HG03439 (cell line): ENCODE data around the gene GARNL3.

Source experiments
- ATAC-seq: cut with Tn5 transposase; IDR thresholded peaks from one replicate; pipeline ENCODE4 v1.9.1; 2021; ENCODE audit warnings: mild to moderate bottlenecking, moderate library complexity; ENCODE audit not compliant: unreplicated experiment

Gene GARNL3

GRCh38 chr9:127382541-127382940 lies 118.0 kb downstream of the GARNL3 start:
- no peak for ATAC-seq

GRCh38 chr9:127384016-127384730 lies 119.6 kb downstream of the GARNL3 start:
- ATAC-seq = no peak

GRCh38 chr9:127384901-127385300 lies 120.3 kb downstream of the GARNL3 start:
- ATAC-seq = no peak

- ATAC-seq = no peak
These were observed 121.7 kb downstream of the GARNL3 start for GRCh38 chr9:127386249-127386648.

DNA sequence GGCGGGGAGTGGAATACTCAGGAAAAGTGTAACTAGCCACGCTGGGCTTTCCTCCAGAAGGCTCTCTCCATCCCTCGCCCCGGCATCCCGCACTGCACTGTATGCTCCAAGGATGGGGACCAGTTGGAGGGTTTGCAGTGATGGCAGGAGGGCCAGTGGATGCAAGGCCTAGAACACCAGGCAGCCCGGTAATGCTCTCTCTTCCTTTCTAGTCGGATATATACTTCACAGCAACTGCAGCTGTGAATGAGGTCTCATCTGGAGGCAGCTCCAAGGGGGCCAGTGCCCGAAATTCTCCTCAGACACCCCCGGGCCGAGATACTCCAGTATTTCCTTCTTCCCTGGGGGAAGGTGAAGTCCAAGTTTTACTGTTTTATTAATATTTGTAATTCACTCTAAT lies 122.4 kb downstream of the GARNL3 start:
- ATAC-seq = no peak

DNA sequence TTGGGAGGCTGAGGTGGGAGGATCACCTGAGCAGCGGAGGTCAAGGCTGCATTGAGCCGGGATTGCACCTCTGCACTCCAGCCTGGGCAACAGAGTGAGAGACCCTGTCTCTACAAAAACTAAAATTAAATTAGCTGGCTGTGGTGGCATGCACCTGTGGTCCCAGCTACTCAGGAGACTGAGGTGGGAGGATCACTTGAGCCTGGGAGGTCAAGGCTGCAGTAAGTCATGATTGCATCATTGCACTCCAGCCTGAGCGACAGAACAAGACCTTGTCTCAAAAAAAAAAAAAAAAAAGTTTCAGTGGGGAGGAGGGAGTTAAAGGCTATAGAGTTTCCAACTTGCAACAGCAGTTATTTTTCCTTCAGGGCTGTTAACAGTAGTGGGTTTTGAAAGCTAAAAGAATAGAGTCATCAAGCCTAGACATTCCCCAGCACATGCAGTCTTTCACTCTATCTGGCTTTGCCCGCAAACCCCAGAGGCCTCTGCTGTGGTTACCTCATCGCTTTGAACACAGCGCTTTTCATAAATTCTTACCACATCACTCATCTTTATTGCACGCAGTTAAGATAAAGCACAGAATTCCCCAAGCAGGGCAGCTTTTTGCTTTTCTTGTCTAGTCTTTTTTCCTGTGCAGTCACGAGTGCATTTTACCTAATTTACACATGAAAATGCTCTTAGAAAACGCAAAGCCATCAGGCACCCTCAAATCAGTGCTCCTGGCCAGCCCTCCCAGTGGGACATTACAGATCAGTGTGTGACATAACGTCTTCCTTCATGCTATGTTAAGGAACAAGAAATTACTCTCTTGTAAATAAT lies 123.7 kb downstream of the GARNL3 start:
- ATAC-seq = peak; percentile 79

DNA sequence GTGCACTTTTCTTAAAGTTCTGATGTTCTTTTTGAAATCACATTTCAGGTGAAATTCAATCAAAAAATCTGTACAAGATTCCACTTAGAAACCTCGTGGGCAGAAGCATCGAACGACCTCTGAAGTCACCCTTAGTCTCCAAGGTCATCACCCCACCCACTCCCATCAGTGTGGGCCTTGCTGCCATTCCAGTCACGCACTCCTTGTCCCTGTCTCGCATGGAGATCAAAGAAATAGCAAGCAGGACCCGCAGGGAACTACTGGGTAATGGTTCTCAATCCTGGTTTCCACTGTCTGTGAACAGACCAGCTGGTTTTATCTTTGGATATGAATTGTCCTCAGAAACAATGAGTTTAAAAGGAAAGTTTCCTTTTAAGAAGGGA lies 124.3 kb downstream of the GARNL3 start:
- ATAC-seq = no peak

DNA sequence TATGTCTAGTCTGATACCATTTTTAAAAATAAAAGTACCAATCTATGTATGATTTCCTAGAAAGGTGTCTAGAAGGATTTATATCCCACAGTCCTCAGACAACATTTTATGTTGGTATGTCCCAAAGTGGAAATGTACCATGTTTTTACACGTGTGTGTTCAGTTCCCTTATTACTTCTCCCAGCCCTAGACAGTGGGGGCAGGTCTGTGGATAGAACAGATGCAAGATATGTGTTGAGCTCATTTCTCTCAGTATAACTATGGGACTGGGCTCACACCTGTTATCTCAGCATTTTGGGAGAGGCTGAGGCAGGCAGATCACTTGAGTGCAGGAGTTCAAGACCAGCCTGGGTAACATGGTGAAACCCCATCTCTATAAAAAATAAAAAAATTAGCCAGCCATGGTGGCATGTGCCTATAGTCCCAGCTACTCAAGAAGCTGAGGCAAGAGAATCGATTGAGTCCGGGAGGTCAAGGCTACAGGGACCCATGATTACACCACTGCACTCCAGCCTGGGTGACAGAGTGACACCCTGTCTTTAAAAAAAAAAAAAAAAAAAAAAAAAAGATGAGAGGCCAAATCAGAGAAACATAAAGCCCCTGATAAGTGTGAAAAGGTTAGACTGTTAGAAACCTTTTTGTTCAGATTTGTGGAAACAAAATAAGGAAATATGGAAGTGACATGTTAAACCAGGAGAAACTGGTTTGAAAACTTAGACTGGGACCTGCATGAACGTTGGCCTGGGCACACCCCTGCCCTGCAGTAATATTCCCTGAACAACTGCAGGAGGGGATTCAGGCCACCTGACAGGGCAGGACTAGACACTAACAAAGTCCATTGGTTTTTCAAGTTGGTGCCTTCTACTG lies 125.0 kb downstream of the GARNL3 start:
- ATAC-seq = no peak

DNA sequence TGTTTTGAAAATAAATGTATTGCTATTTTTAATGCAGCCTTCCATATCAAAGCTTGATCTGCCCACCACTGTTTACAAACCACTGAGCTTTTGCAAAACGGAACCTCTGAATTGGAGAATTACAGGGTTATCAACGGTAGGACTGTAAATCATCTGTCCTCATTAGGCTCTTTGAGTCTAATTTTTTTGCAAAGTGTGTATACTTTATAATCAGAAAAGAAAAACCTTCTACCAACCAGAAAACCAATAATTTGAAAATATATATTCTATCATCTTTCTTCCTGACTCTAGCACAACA lies 125.6 kb downstream of the GARNL3 start:
- no peak for ATAC-seq

GRCh38 chr9:127390563-127390962 lies 126.0 kb downstream of the GARNL3 start:
- no peak for ATAC-seq

GRCh38 chr9:127392166-127392565 lies 127.6 kb downstream of the GARNL3 start:
- ATAC-seq = no peak

GRCh38 chr9:127392976-127393375 lies 128.4 kb downstream of the GARNL3 start:
- ATAC-seq = no peak

DNA sequence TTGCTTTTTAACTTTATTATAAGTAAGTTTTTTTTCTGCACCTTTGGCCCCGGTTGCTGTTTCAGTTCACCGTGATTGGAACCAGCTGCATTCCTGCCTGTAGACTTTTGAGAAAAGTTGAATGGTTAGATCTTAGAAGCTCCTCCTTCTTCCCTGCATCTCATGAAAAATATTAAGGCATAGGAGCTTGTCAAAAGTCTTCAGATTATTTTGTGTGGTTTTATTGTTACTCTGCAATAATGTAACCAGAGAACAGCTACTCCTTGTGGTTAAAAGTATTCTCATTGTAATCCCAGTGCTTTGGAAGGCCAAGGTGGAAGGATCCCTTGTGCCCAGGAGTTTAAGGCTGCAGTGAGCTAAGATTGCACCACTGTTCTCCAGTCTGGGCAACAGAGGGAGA lies 129.1 kb downstream of the GARNL3 start:
- no peak for ATAC-seq

DNA sequence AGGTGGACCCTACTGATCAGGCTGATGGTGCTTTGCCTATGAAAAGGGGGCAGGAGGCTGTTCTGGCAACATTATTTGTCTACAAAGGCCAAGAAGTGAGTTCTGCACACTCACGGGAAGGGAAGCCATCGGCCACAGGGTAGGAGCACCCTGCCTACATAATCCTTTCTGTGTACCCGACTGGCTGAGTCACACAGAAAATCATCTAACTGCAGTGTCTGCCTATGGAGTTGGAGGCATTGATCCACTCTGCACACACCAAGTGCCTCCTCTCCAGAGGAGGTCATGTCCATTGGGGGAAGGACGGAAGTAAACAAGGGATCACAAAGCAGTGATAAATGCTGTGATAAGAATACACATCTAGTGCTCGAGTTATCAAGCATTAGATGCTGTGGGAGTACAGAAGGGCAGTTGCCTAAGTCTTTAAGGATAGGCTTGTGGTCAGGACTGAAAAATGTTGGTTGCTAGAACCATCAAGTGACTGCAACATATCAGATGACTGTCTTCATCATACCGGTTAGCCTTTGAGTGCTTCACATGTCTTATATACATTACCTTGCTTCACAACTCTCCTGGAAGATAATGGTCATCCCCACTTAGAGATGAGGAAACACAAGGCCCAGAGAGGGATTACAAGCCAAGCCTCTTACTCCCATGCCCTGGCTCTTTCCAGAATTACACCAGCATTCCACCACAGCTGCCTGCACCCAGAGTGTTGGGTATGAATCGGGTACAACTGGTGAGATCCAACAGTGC lies 131.1 kb downstream of the GARNL3 start:
- no peak for ATAC-seq

DNA sequence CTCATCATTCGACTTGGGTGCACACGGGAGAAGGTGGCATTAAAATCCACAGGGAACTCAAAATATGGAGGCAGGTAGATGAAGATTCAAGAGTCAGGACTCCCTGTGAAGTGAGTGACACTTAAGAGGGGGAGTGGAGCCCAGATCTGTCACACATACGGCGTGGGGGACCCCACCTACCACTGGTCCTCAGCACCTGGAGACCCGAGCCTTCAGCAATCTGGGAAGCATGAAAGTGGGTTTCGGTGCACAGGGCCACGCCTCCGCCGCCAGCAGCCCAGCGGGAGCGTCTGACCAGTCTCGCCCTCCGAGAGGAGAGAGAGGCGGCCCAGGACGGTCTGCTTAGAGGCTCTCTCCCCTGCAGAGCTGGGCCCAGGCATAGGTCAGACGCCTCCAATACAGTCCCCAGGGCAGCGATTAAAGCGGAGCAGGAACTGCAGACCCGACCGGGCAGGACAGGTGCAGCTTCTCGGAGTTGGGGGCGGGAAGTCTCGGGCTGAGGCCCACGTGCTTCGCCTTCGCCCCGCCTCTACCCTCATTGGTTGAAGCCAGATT lies 131.8 kb downstream of the GARNL3 start:
- peak; percentile 2 for ATAC-seq

- ATAC-seq = peak; percentile 94
These were observed 132.5 kb downstream of the GARNL3 start, which contains the start of gene SLC2A8 for GRCh38 chr9:127396808-127397645. SLC2A8 (plus strand) TSS chr9:127397169; CDS start chr9:127397231, 62 bp downstream.

- peak; percentile 0 for ATAC-seq
These were observed 133.2 kb downstream of the GARNL3 start for GRCh38 chr9:127397646-127398274.

DNA sequence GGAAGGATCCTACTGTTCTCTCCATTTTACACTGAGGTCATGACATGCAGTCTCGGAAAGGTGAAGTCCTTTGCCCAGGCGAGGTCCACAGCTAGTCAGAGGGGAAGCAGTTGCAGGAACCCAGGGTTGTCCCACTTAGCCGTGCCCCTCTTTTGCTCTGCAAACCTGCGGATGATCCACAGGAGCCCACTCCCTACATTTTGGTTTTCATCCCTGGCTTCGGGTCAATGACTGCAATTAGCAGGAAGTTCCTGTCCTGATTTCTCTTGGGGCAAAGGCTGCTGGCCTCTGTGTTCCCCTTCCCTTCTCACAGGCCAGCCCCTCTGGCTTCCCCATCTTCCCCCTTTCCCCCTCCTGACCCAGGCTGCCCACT lies 133.7 kb downstream of the GARNL3 start:
- no peak for ATAC-seq

DNA sequence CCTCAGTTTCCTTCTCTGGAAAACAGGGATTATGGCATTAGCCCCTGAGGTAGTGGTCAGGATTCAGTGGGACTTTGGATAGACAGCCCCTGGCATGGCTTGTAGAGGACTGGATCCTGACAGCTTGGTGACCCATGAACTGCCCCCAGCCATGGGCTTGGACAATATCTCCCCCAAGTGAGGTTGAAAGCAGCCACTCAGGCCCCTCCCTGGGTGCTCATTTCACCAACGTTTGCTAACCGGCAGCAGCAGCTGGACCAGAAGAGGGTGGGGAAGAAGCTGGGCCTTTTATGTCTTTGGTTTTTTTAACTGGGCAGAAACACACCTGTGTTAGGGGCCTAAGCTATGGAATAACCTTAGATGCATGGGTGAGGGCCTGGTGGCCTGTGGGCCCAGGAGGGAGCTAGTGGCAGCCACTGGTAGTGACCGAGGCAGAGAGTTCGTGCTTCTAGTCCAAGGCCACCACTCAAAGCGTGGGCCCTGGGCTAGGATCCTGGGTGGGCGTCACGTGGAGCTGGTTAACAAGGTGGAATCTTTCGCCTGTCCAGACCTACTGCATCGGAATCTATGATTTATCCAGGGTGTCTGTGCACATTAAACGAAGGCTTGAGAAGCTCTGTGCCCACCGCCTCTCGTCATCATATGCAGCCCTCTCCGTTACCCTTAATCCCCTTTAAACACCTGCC lies 134.3 kb downstream of the GARNL3 start:
- ATAC-seq = no peak
